ENCODE data around the gene ARID3A. TPM values are rescaled to one million over a fixed set of nuclear protein-coding genes. Genes with fewer than 3 reads are reported as not detected.

The ARID3A gene
- total RNA-seq, 1 donor from 2014 or later = 2.6 TPM

- peaks cover 30 to 34% (median 31%) of the 10 kb centered on the region in 3 donors for H3K27me3 ChIP-seq (ENCODE audit: control insufficient read depth in 3 of 3, insufficient read depth in 3 of 3, low read length in 3 of 3)
- peaks cover 0 to 10% (median 10%) of the 10 kb centered on the region in 3 donors for H3K4me1 ChIP-seq (ENCODE audit: control insufficient read depth in 3 of 3, insufficient read depth in 3 of 3, low read length in 3 of 3)
- peaks cover 8 to 21% (median 21%) of the 10 kb centered on the region in 3 donors for H3K36me3 ChIP-seq (ENCODE audit: control insufficient read depth in 3 of 3, insufficient read depth in 3 of 3, low read length in 3 of 3)
- H3K4me3 ChIP-seq (ENCODE audit: low read length in 3 of 3) = no peak overlapping the region
- no peaks in the 10 kb centered on the region for H3K9me3 ChIP-seq (ENCODE audit: control insufficient read depth in 3 of 3, low read length in 3 of 3)
- no peak overlapping the region for H3K9ac ChIP-seq (ENCODE audit: low read depth in 1 of 3, low read length in 3 of 3)
- H3K27ac ChIP-seq (ENCODE audit: low read depth, low read length) = no peak overlapping the region
These were observed 67.6 kb downstream of the ARID3A start for GRCh38 chr19:993361-993830.

- Histone ChIP-seq H3K4me1 (ENCODE audit: control insufficient read depth in 3 of 3, insufficient read depth in 3 of 3, low read length in 3 of 3) (peaks cover 0 to 10% (median 10%) of the 10 kb centered on the region in 3 donors), H3K36me3 (ENCODE audit: control insufficient read depth in 3 of 3, insufficient read depth in 3 of 3, low read length in 3 of 3) (peaks cover 3 to 17% (median 17%) of the 10 kb centered on the region in 3 donors), H3K27me3 (ENCODE audit: control insufficient read depth in 3 of 3, insufficient read depth in 3 of 3, low read length in 3 of 3) (peaks cover 34 to 39% (median 35%) of the 10 kb centered on the region in 3 donors), H3K4me3 (ENCODE audit: low read length in 3 of 3) (no peak overlapping the region), H3K9ac (ENCODE audit: low read depth in 1 of 3, low read length in 3 of 3) (no peak overlapping the region), H3K9me3 (ENCODE audit: control insufficient read depth in 3 of 3, low read length in 3 of 3) (no peaks in the 10 kb centered on the region), H3K27ac (ENCODE audit: low read depth, low read length) (no peak overlapping the region)
These were observed 68.1 kb downstream of the ARID3A start for GRCh38 chr19:993831-994393.

GRCh38 chr19:994516-994915 is 68.7 kb downstream of the ARID3A start:
- H3K27ac ChIP-seq (ENCODE audit: low read depth, low read length) = no peak overlapping the region
- peaks cover 0 to 10% (median 10%) of the 10 kb centered on the region in 3 donors for H3K4me1 ChIP-seq (ENCODE audit: control insufficient read depth in 3 of 3, insufficient read depth in 3 of 3, low read length in 3 of 3)
- no peak overlapping the region for H3K9ac ChIP-seq (ENCODE audit: low read depth in 1 of 3, low read length in 3 of 3)
- peaks cover 40 to 45% (median 41%) of the 10 kb centered on the region in 3 donors for H3K27me3 ChIP-seq (ENCODE audit: control insufficient read depth in 3 of 3, insufficient read depth in 3 of 3, low read length in 3 of 3)
- peaks cover 3 to 17% (median 16%) of the 10 kb centered on the region in 3 donors for H3K36me3 ChIP-seq (ENCODE audit: control insufficient read depth in 3 of 3, insufficient read depth in 3 of 3, low read length in 3 of 3)
- no peaks in the 10 kb centered on the region for H3K9me3 ChIP-seq (ENCODE audit: control insufficient read depth in 3 of 3, low read length in 3 of 3)
- no peak overlapping the region for H3K4me3 ChIP-seq (ENCODE audit: low read length in 3 of 3)

- Histone ChIP-seq H3K4me1 (ENCODE audit: control insufficient read depth in 3 of 3, insufficient read depth in 3 of 3, low read length in 3 of 3) (peaks cover 0 to 10% (median 10%) of the 10 kb centered on the region in 3 donors), H3K9me3 (ENCODE audit: control insufficient read depth in 3 of 3, low read length in 3 of 3) (no peaks in the 10 kb centered on the region), H3K9ac (ENCODE audit: low read depth in 1 of 3, low read length in 3 of 3) (no peak overlapping the region), H3K36me3 (ENCODE audit: control insufficient read depth in 3 of 3, insufficient read depth in 3 of 3, low read length in 3 of 3) (peaks cover 2 to 13% (median 12%) of the 10 kb centered on the region in 3 donors), H3K4me3 (ENCODE audit: low read length in 3 of 3) (no peak overlapping the region), H3K27ac (ENCODE audit: low read depth, low read length) (no peak overlapping the region), H3K27me3 (ENCODE audit: control insufficient read depth in 3 of 3, insufficient read depth in 3 of 3, low read length in 3 of 3) (peaks cover 40 to 46% (median 45%) of the 10 kb centered on the region in 3 donors)
These were observed 69.4 kb downstream of the ARID3A start for GRCh38 chr19:995051-995827.

GRCh38 chr19:996051-996838 is 70.4 kb downstream of the ARID3A start:
- Histone ChIP-seq H3K36me3 (ENCODE audit: control insufficient read depth in 3 of 3, insufficient read depth in 3 of 3, low read length in 3 of 3) (peaks cover 0 to 6% (median 5%) of the 10 kb centered on the region in 3 donors), H3K27me3 (ENCODE audit: control insufficient read depth in 3 of 3, insufficient read depth in 3 of 3, low read length in 3 of 3) (peaks cover 43 to 54% (median 53%) of the 10 kb centered on the region in 3 donors), H3K4me1 (ENCODE audit: control insufficient read depth in 3 of 3, insufficient read depth in 3 of 3, low read length in 3 of 3) (peaks cover 0 to 13% (median 10%) of the 10 kb centered on the region in 3 donors), H3K27ac (ENCODE audit: low read depth, low read length) (no peak overlapping the region), H3K9ac (ENCODE audit: low read depth in 1 of 3, low read length in 3 of 3) (no peak overlapping the region), H3K4me3 (ENCODE audit: low read length in 3 of 3) (no peak overlapping the region), H3K9me3 (ENCODE audit: control insufficient read depth in 3 of 3, low read length in 3 of 3) (no peaks in the 10 kb centered on the region)

- Histone ChIP-seq H3K27ac (ENCODE audit: low read depth, low read length) (no peak overlapping the region), H3K9ac (ENCODE audit: low read depth in 1 of 3, low read length in 3 of 3) (no peak overlapping the region), H3K4me1 (ENCODE audit: control insufficient read depth in 3 of 3, insufficient read depth in 3 of 3, low read length in 3 of 3) (peaks cover 0 to 16% (median 10%) of the 10 kb centered on the region in 3 donors), H3K9me3 (ENCODE audit: control insufficient read depth in 3 of 3, low read length in 3 of 3) (no peaks in the 10 kb centered on the region), H3K36me3 (ENCODE audit: control insufficient read depth in 3 of 3, insufficient read depth in 3 of 3, low read length in 3 of 3) (peaks cover 0 to 3% (median 1%) of the 10 kb centered on the region in 3 donors), H3K27me3 (ENCODE audit: control insufficient read depth in 3 of 3, insufficient read depth in 3 of 3, low read length in 3 of 3) (peaks cover 51 to 67% (median 67%) of the 10 kb centered on the region in 3 donors), H3K4me3 (ENCODE audit: low read length in 3 of 3) (no peak overlapping the region)
These were observed 72.2 kb downstream of the ARID3A start for GRCh38 chr19:998064-998463.

GRCh38 chr19:999379-999719 is 73.5 kb downstream of the ARID3A start:
- H3K27ac ChIP-seq (ENCODE audit: low read depth, low read length) = no peak overlapping the region
- H3K4me1 ChIP-seq (ENCODE audit: control insufficient read depth in 3 of 3, insufficient read depth in 3 of 3, low read length in 3 of 3) = peaks cover 0 to 16% (median 10%) of the 10 kb centered on the region in 3 donors
- H3K4me3 ChIP-seq (ENCODE audit: low read length in 3 of 3) = no peak overlapping the region
- no peaks in the 10 kb centered on the region for H3K9me3 ChIP-seq (ENCODE audit: control insufficient read depth in 3 of 3, low read length in 3 of 3)
- H3K9ac ChIP-seq (ENCODE audit: low read depth in 1 of 3, low read length in 3 of 3) = no peak overlapping the region
- no peaks in the 10 kb centered on the region for H3K36me3 ChIP-seq (ENCODE audit: control insufficient read depth in 3 of 3, insufficient read depth in 3 of 3, low read length in 3 of 3)
- H3K27me3 ChIP-seq (ENCODE audit: control insufficient read depth in 3 of 3, insufficient read depth in 3 of 3, low read length in 3 of 3) = peaks cover 61 to 79% (median 77%) of the 10 kb centered on the region in 3 donors

GRCh38 chr19:1000095-1000494 is 74.3 kb downstream of the ARID3A start, which contains the start of gene GRIN3B:
TSS of gene GRIN3B (plus strand) at chr19:1000419. CDS start at chr19:1000438, 19 bp downstream.
- Histone ChIP-seq H3K9ac (ENCODE audit: low read depth in 1 of 3, low read length in 3 of 3) (no peak within 1 kb of the TSS), H3K9me3 (ENCODE audit: control insufficient read depth in 3 of 3, low read length in 3 of 3) (no peaks in the 10 kb centered on the region), H3K27me3 (ENCODE audit: control insufficient read depth in 3 of 3, insufficient read depth in 3 of 3, low read length in 3 of 3) (peaks cover 59 to 80% (median 74%) of the 10 kb centered on the region in 3 donors), H3K27ac (ENCODE audit: low read depth, low read length) (no peak within 1 kb of the TSS), H3K4me1 (ENCODE audit: control insufficient read depth in 3 of 3, insufficient read depth in 3 of 3, low read length in 3 of 3) (peaks cover 0 to 15% (median 10%) of the 10 kb centered on the region in 3 donors), H3K36me3 (ENCODE audit: control insufficient read depth in 3 of 3, insufficient read depth in 3 of 3, low read length in 3 of 3) (no peaks in the 10 kb centered on the region), H3K4me3 (ENCODE audit: low read length in 3 of 3) (no peak within 1 kb of the TSS)

GRCh38 chr19:1000591-1001537 is 75.0 kb downstream of the ARID3A start:
- Histone ChIP-seq H3K9me3 (ENCODE audit: control insufficient read depth in 3 of 3, low read length in 3 of 3) (no peaks in the 10 kb centered on the region), H3K4me1 (ENCODE audit: control insufficient read depth in 3 of 3, insufficient read depth in 3 of 3, low read length in 3 of 3) (peaks cover 0 to 11% (median 7%) of the 10 kb centered on the region in 3 donors), H3K9ac (ENCODE audit: low read depth in 1 of 3, low read length in 3 of 3) (no peak overlapping the region), H3K27me3 (ENCODE audit: control insufficient read depth in 3 of 3, insufficient read depth in 3 of 3, low read length in 3 of 3) (peaks cover 52 to 72% (median 69%) of the 10 kb centered on the region in 3 donors), H3K36me3 (ENCODE audit: control insufficient read depth in 3 of 3, insufficient read depth in 3 of 3, low read length in 3 of 3) (no peaks in the 10 kb centered on the region), H3K27ac (ENCODE audit: low read depth, low read length) (no peak overlapping the region), H3K4me3 (ENCODE audit: low read length in 3 of 3) (no peak overlapping the region)

All from skeletal muscle tissue (tissue), 4 donors.